Effector memory CD4-positive, alpha-beta T cell (primary cell): ENCODE results near the gene THADA.
A peak's percentile ranks its signal among the peaks of the same experiment; 100 is the strongest.

Source experiments
- DNase-seq, 3 donors: peaks; one replicate each; pipeline ENCODE4 v3.0.0-alpha.2; 2020
- H3K27ac ChIP-seq: 2 replicates; pipeline ENCODE4 v1.7.0; 2013; ENCODE audit warnings: mild to moderate bottlenecking, low read length, moderate library complexity; ENCODE audit not compliant: insufficient read depth, poor library complexity, severe bottlenecking
- H3K27me3 ChIP-seq: replicated peaks from 2 replicates; pipeline ENCODE4 v1.7.0; 2013; ENCODE audit warnings: mild to moderate bottlenecking, low read length; ENCODE audit not compliant: insufficient read depth, control insufficient read depth, poor library complexity, severe bottlenecking
- H3K36me3 ChIP-seq: 2 replicates; pipeline ENCODE4 v1.7.0; 2013; ENCODE audit warnings: mild to moderate bottlenecking, low read length, moderate library complexity; ENCODE audit not compliant: control insufficient read depth, insufficient read depth
- H3K4me1 ChIP-seq: 2 replicates; pipeline ENCODE4 v1.7.0; 2013; ENCODE audit warnings: low read length, mild to moderate bottlenecking; ENCODE audit not compliant: control insufficient read depth, insufficient read depth, poor library complexity, severe bottlenecking
- H3K4me3 ChIP-seq: 2 replicates; pipeline ENCODE4 v1.7.0; 2013; ENCODE audit warnings: low read length, low read depth, mild to moderate bottlenecking; ENCODE audit not compliant: insufficient read depth, poor library complexity, severe bottlenecking
- H3K9me3 ChIP-seq: 2 replicates; pipeline ENCODE4 v1.7.0; 2013; ENCODE audit warnings: mild to moderate bottlenecking, low read length, moderate library complexity; ENCODE audit not compliant: control insufficient read depth

Gene THADA

GRCh38 chr2:43525506-43525905 is 70.3 kb downstream of the THADA start:
- Histone ChIP-seq H3K4me3 (no peak overlapping the region), H3K36me3 (peaks cover 6% of the 10 kb centered on the region), H3K4me1 (no peaks in the 10 kb centered on the region), H3K9me3 (no peaks in the 10 kb centered on the region), H3K27ac (no peak overlapping the region), H3K27me3 (no peaks in the 10 kb centered on the region)
- DNase-seq = no peak

DNA sequence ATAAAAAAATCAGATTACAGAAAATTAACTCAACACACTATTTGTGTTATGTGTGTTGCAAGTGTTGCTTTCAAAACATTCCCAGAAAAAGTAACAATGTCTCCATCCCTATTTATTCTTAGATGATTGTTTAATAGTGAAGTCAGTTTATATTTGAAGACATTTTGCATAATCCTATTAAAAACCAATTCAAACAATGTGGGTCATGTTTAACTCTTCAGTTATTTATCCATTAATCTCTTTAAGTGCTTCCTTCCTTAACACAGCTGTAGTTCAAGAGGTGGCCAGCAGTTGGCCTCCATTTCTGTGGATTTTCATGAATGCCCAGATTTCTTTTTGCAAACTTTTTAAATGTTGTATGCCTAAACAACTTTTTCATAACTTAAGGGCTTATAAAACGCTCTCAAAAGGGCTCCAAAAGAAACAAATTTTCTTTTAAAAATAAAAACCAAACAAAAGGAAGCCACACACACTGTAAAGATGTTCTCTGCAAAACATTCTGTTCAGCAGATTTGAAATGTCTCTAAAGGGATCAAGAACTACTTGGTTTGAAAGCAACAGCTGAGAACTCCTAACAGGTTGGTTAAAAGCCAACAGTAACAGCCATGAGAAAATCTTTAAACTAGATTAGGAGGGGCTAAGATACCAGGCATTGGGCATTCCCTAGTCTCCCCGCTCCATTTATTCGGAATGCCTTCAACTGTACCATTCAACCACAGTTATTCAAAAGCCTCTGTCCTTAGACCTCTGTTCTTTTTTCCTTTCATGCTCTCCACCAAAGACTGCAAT is 71.5 kb downstream of the THADA start:
- H3K36me3 ChIP-seq = peaks cover 6% of the 10 kb centered on the region
- H3K27me3 ChIP-seq = no peaks in the 10 kb centered on the region
- H3K27ac ChIP-seq = no peak overlapping the region
- no peaks in the 10 kb centered on the region for H3K9me3 ChIP-seq
- H3K4me1 ChIP-seq = no peaks in the 10 kb centered on the region
- no peak for DNase-seq
- H3K4me3 ChIP-seq = no peak overlapping the region

DNA sequence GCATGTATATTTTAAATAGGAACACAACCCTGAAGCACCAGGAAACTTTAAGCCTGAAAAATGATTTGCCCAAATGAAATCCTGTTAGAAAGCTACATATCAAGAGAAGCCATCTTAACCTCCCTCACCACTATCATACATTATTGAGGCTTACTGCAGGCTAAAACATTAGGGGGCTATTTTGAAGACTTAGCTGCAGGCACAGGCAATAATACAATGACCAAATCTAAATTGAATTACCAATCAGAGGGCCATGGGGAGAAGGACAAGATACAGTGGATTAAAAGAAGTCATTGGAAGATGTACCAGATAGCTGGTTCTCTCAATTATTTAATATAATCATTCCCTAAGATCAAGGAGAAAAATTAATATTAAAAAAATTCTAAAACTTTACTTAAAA is 73.7 kb downstream of the THADA start:
- no peaks in the 10 kb centered on the region for H3K4me1 ChIP-seq
- no peak overlapping the region for H3K27ac ChIP-seq
- H3K4me3 ChIP-seq = no peak overlapping the region
- H3K36me3 ChIP-seq = peaks cover 6% of the 10 kb centered on the region
- H3K27me3 ChIP-seq = no peaks in the 10 kb centered on the region
- H3K9me3 ChIP-seq = no peaks in the 10 kb centered on the region
- DNase-seq = no peak

DNA sequence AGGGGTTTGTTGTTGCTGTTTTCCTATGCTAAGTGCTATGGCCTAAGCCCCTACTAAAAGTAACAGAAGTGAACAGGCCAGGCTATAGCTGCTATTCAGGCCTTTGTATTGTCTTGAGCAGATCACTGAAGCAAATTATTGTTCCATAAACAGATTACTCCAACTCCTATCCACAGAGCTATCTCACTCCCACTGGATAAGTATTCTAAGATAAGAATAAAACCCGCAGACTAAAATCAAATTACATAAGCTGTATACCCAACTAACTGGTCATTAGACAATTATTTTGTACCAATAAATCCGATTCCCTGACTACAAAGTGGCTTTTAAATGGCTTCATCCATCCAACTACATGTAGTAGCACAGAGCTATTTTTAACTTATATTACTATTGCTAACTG is 74.3 kb downstream of the THADA start:
- Histone ChIP-seq H3K9me3 (no peaks in the 10 kb centered on the region), H3K4me1 (no peaks in the 10 kb centered on the region), H3K27ac (no peak overlapping the region), H3K4me3 (no peak overlapping the region), H3K36me3 (peaks cover 6% of the 10 kb centered on the region), H3K27me3 (no peaks in the 10 kb centered on the region)
- no peak for DNase-seq

GRCh38 chr2:43520919-43521318 is 74.9 kb downstream of the THADA start:
- H3K36me3 ChIP-seq = peaks cover 6% of the 10 kb centered on the region
- H3K9me3 ChIP-seq = no peaks in the 10 kb centered on the region
- DNase-seq = no peak
- H3K4me3 ChIP-seq = no peak overlapping the region
- no peaks in the 10 kb centered on the region for H3K27me3 ChIP-seq
- no peaks in the 10 kb centered on the region for H3K4me1 ChIP-seq
- no peak overlapping the region for H3K27ac ChIP-seq

GRCh38 chr2:43519643-43520221 is 76.1 kb downstream of the THADA start:
- H3K27ac ChIP-seq = peak overlapping the region; percentile 7
- no peak overlapping the region for H3K4me3 ChIP-seq
- no peaks in the 10 kb centered on the region for H3K27me3 ChIP-seq
- no peaks in the 10 kb centered on the region for H3K9me3 ChIP-seq
- no peak for DNase-seq
- no peaks in the 10 kb centered on the region for H3K4me1 ChIP-seq
- no peaks in the 10 kb centered on the region for H3K36me3 ChIP-seq

- Histone ChIP-seq H3K4me1 (no peaks in the 10 kb centered on the region), H3K36me3 (no peaks in the 10 kb centered on the region), H3K27me3 (no peaks in the 10 kb centered on the region), H3K4me3 (no peak overlapping the region), H3K9me3 (no peaks in the 10 kb centered on the region), H3K27ac (no peak overlapping the region)
- no peak for DNase-seq
Observed at GRCh38 chr2:43518718-43519117, 77.1 kb downstream of the THADA start.

DNA sequence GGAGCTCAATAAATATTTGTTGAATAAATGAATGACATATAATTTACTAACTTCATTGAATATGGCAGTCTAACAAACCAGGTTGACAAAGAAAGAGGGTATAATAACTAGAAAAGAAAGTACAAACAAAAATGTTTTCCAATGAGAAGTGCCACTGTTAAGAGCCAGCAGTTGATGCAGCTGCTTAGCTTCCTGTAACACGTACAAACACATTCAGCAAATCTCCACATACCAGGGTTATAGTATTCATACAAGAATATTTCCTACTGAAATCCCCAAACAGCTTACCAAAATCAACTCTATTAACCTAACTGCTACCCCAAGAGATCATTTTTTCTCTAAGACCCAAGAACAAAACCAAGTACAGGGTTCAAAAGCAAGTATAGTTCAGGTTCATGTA is 77.7 kb downstream of the THADA start:
- no peak overlapping the region for H3K4me3 ChIP-seq
- H3K4me1 ChIP-seq = no peaks in the 10 kb centered on the region
- DNase-seq = no peak
- no peaks in the 10 kb centered on the region for H3K9me3 ChIP-seq
- no peaks in the 10 kb centered on the region for H3K27me3 ChIP-seq
- H3K36me3 ChIP-seq = no peaks in the 10 kb centered on the region
- no peak overlapping the region for H3K27ac ChIP-seq

DNA sequence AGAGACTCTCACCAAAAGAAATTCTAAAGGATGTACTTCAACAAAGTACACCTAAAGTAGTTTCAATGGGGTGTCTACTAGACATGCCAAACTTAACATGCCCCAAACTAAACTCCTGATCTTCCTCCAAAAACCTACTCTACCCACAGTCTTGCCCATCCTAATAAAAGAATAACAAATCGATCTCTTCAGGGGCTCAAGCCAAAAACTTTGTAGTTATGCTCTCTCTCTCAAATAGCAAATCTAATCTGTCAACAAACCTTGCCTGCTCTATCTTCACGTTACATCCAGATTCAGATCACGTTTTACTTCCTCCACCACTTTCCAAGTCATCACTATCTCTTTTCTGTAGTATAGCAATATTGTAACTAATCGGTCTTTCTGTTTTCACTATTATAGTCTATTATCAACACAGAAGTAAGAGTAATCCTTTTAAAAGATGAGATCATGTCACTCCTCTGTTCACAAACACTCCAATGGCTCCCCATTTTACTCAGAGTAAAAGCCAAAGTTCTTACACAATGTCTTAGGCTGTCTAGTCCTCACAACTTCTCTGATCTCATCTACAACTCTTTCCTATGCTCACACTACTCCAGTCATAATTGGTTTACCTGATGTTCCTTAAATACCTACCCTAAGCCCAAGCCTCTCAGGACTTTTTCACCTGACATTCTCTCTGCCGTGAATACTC is 79.9 kb downstream of the THADA start:
- Histone ChIP-seq H3K27ac (no peak overlapping the region), H3K27me3 (no peaks in the 10 kb centered on the region), H3K4me1 (no peaks in the 10 kb centered on the region), H3K36me3 (no peaks in the 10 kb centered on the region), H3K4me3 (no peak overlapping the region), H3K9me3 (no peaks in the 10 kb centered on the region)
- DNase-seq = no peak

DNA sequence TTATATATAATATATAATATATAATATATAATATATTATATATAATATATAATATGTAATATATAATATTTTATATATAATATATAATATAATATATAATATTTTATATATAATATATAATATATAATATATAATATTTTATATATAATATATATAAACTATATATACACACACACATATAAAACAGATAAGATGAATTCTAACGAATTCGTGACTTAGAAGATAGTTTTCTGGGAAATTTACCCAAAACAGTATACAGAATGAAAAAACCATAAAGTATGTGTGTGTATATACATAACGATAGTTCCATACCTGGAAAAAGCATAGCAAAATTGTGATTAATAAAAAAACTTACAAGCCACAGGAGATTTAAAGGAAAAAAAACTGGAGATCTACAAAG is 80.6 kb downstream of the THADA start:
- no peak overlapping the region for H3K4me3 ChIP-seq
- no peaks in the 10 kb centered on the region for H3K9me3 ChIP-seq
- H3K36me3 ChIP-seq = no peaks in the 10 kb centered on the region
- no peaks in the 10 kb centered on the region for H3K27me3 ChIP-seq
- H3K4me1 ChIP-seq = no peaks in the 10 kb centered on the region
- no peak for DNase-seq
- H3K27ac ChIP-seq = no peak overlapping the region
